ENCODE measurements around the gene ARHGAP31.
"Not testable (repeated sequence)": the region's sequence is repeated elsewhere in the genome, so short reads cannot be mapped to it uniquely, and the experiment has no call there.

Gene ARHGAP31

GRCh38 chr3:119295816-119296726 is 1.9 kb downstream of the ARHGAP31 start:
- DNase-seq (ENCODE audit: low read depth): peak; percentile 42

GRCh38 chr3:119296727-119297122 is 2.5 kb downstream of the ARHGAP31 start:
- no peak for DNase-seq (ENCODE audit: low read depth)

GRCh38 chr3:119297169-119297568 is 3.0 kb downstream of the ARHGAP31 start:
- peak; percentile 41 for DNase-seq (ENCODE audit: low read depth)

GRCh38 chr3:119298565-119298941 is 4.4 kb downstream of the ARHGAP31 start:
- no peak for DNase-seq (ENCODE audit: low read depth)

GRCh38 chr3:119300991-119301391 is 6.8 kb downstream of the ARHGAP31 start:
- DNase-seq (ENCODE audit: low read depth): no peak

- DNase-seq (ENCODE audit: low read depth): no peak
Observed at GRCh38 chr3:119301662-119302061, 7.5 kb downstream of the ARHGAP31 start.

- peak; percentile 27 for DNase-seq (ENCODE audit: low read depth)
Observed at GRCh38 chr3:119302697-119303551, 8.7 kb downstream of the ARHGAP31 start.

GRCh38 chr3:119304201-119304713 is 10.1 kb downstream of the ARHGAP31 start:
- peak; percentile 77 for DNase-seq (ENCODE audit: low read depth)

GRCh38 chr3:119305286-119305685 is 11.1 kb downstream of the ARHGAP31 start:
- DNase-seq (ENCODE audit: low read depth): no peak

- DNase-seq (ENCODE audit: low read depth): not testable (repeated sequence)
Observed at GRCh38 chr3:119306378-119306777, 12.2 kb downstream of the ARHGAP31 start.

- DNase-seq (ENCODE audit: low read depth): peak; percentile 30
Observed at GRCh38 chr3:119308355-119308754, 14.2 kb downstream of the ARHGAP31 start.

GRCh38 chr3:119309591-119309990 is 15.4 kb downstream of the ARHGAP31 start:
- DNase-seq (ENCODE audit: low read depth): no peak

GRCh38 chr3:119310071-119310470 is 15.9 kb downstream of the ARHGAP31 start:
- peak; percentile 96 for DNase-seq (ENCODE audit: low read depth)

- DNase-seq (ENCODE audit: low read depth): peak; percentile 93
Observed at GRCh38 chr3:119311081-119311925, 17.1 kb downstream of the ARHGAP31 start.

- DNase-seq (ENCODE audit: low read depth): no peak
Observed at GRCh38 chr3:119313461-119313860, 19.3 kb downstream of the ARHGAP31 start.

GRCh38 chr3:119314821-119315220 is 20.6 kb downstream of the ARHGAP31 start:
- DNase-seq (ENCODE audit: low read depth): no peak

GRCh38 chr3:119315600-119316312 is 21.6 kb downstream of the ARHGAP31 start:
- DNase-seq (ENCODE audit: low read depth): no peak

- no peak for DNase-seq (ENCODE audit: low read depth)
Observed at GRCh38 chr3:119316313-119316670, 22.1 kb downstream of the ARHGAP31 start.

- no peak for DNase-seq (ENCODE audit: low read depth)
Observed at GRCh38 chr3:119318876-119319275, 24.7 kb downstream of the ARHGAP31 start.

- no peak for DNase-seq (ENCODE audit: low read depth)
Observed at GRCh38 chr3:119319311-119319710, 25.1 kb downstream of the ARHGAP31 start.

- not testable (repeated sequence) for DNase-seq (ENCODE audit: low read depth)
Observed at GRCh38 chr3:119320785-119321184, 26.6 kb downstream of the ARHGAP31 start.

All from ELR (cell line).